T47D (cell line): ENCODE data around the gene EXOC3L2.
"Not testable (repeated sequence)": the region's sequence is repeated elsewhere in the genome, so short reads cannot be mapped to it uniquely, and the experiment has no call there.

Experiments
- DNase-seq, 2 experiments: peaks; one replicate each; pipeline versions ENCODE4 v3.0.0 to v3.0.0-alpha.2; 2011 to 2012; ENCODE audit warnings: low read depth in 1 of 2, low spot score in 1 of 2
- JUND ChIP-seq: IDR thresholded peaks from 2 replicates; pipeline ENCODE4 v1.6.1; 2012; ENCODE audit warnings: low read depth
- in situ Hi-C: cut with HindIII; loops from 2 replicates; pipeline ENCODE4 v1.10.0; 2016; ENCODE audit warnings: low sequenced_read_pairs, low pct_unique_long_range_greater_than_20kb

EXOC3L2 gene

DNA sequence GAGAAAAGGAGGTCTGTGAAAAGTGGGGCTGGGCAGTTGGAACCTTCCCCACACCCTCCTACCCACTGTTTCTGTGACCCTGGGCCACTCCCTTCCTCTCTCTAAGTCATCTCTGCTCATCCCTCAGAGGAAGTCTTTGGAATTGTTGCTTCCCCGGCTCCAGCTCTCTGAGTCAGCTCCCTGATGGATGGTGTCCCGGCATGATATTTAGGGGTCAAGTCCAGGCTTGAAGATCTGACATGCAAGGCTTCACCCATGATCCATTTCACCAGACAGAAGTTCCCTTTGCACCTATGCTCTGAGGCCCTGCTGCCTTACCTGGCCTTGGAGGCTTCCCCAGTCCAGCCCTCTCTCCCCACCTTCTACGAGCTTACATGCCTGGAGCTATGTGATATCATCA lies 13.3 kb downstream of the EXOC3L2 start:
- no peak for TF ChIP-seq JUND
- DNase-seq = no peak
- in situ Hi-C loops = no loop called here

DNA sequence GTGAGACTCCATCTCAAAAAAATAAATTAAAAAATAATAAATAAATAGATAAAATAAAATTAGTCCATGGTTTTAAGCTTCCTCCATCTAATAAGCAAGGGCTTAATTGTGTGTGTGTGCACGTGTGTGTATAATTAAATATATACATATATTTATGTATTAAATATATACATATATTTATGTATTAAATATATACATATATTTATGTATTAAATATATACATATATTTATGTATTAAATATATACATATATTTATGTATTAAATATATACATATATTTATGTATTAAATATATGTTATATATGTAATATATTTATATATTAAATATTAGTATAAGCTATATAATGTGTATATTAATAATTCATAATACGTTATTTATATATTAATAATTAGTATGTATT lies 16.2 kb downstream of the EXOC3L2 start:
- DNase-seq, in situ Hi-C loops: not testable (repeated sequence)

DNA sequence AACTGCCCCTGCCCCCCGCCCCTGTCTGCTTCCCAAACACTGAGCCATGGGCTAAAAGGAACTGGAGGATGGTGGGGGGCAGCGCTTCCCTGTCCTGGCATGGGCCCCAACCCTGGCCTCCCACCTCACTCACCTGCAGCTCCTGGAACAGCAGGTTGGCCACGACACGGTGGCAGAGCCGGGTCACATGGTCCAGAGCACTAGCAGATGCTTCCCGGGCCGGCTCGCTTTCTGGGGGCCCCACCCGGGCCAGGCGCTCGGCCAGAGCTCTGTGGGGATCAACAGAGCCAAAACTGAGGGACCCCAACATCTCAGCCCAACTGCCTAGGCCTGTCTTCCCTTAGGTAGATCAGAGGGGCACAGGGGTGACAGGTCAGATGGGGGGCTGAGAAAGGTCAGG lies 20.6 kb downstream of the EXOC3L2 start:
- in situ Hi-C loops = no loop called here
- no peak for TF ChIP-seq JUND
- no peak for DNase-seq

DNA sequence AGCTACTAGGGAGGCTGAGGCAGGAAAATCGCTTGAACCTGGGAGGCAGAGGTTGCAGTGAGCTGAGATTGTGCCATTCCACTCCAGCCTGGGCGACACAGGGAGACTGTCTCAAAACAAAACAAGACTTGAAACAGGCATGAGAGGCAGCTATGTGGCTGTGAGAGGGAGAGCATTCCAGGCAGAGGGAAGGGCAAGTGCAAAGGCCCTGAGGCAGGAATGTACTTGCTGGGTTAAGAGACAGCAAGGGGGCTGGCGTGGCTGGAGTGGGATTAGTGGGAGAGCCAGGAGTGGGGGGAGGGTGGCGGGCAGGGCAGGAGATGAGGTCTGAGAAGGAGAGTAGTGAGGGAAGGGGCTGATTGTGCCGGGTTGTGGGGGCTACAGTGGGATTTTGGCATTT lies 21.3 kb downstream of the EXOC3L2 start:
- no peak for TF ChIP-seq JUND
- in situ Hi-C loops = no loop called here
- DNase-seq = no peak

DNA sequence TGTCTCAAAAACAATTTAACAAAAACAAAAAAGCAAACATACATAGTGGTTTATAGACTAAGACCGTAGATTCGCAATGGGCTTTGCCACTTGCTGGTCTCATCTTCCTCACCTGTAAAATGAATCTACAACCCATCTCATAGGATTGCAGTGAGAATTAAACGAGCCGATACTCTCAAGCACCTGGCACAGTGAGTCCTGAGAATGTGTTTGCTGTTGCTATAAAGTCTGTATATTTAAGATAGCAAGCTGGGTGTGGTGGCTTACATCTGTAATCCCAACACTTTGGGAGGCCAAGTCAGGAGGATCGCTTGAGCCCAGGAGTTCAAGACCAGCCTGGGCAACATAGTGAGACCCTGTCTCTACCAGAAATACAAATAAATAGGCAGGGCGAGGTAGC lies 22.5 kb downstream of the EXOC3L2 start:
- in situ Hi-C loops = no loop called here
- no peak for DNase-seq
- TF ChIP-seq JUND = no peak

DNA sequence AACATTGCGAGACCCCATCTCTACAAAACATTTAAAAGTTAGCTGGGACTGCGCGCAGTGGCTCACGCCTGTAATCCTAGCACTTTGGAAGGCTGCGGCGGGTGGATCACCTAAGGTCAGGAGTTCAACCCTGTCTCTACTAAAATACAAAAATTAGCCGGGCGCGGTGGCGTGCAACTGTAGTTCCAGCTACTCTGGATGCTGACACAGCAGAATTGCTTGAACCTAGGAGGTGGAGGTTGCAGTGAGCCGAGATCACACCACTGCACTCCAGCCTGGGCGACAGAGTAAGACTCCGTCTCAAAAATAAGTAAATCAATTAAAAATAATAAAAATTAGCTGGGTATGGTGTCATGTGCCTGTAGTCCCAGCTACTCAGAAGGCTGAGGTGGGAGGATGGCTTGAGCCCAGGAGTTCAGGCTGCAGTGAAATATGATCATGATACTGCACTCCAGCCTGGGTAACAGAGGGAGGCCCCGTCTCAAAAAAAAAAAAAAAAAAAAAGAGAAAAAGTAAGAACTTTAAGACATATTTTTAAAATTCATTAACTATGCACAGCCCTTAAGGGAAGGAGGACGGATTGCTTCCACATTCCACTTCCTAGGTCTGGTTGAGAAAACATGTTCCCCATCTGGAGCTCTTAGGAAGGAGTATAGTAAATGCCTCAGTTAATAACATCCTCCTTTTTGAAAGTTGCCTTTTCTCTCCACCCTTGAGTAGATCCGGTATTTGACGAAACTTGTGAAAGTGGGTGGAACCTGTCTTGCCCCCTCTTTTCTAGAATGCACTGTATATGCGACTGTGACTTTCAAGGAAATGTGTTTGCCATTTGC lies 26.1 kb downstream of the EXOC3L2 start:
- no peak for TF ChIP-seq JUND
- in situ Hi-C loops = no loop called here
- no peak for DNase-seq

DNA sequence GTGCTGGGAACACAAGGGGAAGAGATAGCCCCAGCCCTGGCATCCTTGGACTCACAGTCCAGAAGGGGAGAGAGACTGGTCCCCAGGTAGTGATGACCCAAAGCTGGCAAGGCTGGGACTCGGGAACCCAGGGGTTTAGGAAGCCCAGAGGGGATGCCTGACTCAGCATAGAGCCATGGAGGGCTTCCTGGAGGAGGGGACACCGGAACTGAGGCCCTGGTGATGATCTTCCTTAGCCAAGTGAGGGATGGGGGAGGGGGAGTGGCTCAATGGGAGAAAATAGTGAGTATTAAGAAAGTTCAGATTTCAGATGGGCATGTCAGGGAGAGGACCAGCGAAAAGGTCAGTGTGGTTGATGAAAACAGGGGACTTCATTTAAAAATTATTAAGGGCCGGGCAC lies 26.8 kb downstream of the EXOC3L2 start:
- DNase-seq = no peak
- no peak for TF ChIP-seq JUND
- in situ Hi-C loops = no loop called here

DNA sequence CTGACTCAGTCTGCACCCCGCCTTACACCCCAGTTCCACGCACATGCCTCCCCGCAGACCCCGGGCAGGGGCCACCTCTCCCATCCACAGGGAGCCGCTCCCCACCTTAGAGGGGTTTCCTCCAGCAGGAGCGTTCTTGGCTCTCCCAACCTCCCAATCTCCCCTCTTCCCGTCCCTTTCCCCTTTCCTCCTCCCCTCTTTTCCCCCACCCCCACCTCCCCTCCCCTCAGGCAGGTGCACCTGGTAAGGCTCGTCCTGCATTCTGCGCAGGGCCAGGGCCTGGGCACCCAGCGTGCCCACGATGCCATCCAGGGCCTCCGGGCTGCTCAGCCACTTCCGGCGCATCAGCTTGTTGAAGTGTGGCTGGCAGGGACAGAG lies 27.3 kb downstream of the EXOC3L2 start:
- in situ Hi-C loops = no loop called here
- no peak for TF ChIP-seq JUND
- no peak for DNase-seq

DNA sequence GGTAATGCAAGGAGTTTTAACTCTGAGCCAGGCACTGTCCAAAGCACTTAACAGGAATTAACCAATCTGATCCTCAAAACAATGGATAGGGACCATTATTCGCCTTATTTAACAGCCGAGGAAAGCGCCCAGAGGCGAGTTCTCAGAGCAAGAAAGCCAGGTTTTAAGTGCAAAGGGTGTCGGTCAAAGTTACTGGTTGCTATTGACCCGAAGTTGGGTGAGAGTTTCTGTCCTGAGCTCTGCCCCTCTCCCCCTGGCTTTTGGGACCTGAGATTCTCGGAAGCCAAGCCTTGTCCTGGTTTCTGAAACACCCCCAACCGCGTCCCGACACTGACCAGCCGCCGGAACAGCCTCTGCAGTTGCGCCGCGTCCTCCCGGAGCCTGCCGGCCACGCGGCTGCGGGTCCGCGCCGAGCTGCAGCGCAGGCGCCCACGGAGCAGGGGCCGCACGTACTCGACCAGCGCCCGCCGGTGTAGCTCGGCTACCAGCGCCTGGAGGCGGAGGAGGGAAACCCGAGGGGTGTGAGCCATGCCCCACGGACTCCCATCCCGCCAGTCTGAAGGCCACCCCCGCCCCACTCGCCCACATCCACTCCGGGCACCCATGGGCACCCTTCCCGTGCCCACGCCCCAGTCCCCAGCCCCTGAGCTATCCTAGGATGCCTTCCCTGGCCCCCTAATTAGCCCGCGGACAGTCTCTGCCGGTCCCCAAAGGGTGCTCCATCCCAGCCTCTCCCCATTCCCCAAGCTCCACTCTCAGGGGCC lies 27.8 kb downstream of the EXOC3L2 start:
- in situ Hi-C loops = no loop called here
- no peak for DNase-seq
- no peak for TF ChIP-seq JUND

DNA sequence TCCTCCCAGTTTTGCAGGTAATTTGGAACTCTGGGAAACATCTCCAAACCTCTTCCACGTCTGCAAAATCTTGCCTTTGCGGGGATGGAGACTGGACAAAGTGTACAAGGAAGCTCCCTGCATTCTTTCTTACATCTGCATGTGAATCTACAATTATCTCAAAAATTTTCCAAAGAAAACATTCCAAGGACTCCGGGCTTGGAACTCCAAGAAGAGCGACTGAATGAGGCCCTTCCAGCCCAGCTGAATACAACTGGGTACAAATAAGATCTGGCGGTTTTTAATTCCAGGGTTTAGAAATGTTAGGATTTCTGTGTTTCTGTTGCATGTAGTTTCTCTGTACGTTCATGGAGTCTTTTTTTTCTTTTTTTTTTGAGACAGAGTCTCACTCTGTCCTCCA lies 28.5 kb downstream of the EXOC3L2 start:
- DNase-seq = no peak
- in situ Hi-C loops = no loop called here
- TF ChIP-seq JUND = no peak

DNA sequence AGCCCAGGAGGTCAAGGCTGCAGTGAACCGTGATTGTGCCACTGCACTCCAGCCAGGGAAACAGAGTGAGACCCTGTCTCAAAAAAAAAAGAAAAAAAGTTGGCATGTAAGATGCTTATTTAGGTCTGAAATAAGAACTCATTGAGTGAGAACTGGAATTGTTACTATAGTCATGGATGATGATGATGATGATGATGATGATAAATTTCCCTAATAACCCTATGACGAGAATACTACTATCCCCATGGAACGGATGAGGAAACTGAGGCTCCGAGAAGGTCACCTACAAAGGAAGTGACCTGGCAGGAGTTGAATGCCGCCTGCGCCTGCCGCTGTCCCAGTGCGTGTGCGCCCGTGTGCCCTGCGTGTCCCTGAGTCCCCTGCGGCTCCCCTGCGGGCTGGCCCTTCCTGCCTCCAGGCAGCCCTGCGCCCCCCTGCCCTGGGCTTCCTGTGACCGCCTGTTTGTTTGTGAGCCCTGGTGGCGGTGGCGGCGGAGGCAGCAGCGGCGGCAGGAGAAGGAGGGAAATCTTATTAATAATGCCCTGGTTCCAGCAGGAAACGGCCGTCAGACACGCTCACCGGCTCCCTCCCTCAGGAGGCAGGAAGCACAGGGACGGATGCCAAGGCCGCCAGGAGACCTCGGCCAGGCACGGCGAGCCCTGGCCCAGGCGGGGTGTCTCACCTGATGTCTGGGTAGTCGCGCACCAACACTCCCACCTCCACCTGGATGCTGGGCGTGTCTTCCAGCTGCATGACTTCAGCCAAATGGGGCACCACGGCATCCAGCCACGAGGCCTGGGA lies 29.6 kb downstream of the EXOC3L2 start:
- in situ Hi-C loops = no loop called here
- no peak for TF ChIP-seq JUND
- no peak for DNase-seq

DNA sequence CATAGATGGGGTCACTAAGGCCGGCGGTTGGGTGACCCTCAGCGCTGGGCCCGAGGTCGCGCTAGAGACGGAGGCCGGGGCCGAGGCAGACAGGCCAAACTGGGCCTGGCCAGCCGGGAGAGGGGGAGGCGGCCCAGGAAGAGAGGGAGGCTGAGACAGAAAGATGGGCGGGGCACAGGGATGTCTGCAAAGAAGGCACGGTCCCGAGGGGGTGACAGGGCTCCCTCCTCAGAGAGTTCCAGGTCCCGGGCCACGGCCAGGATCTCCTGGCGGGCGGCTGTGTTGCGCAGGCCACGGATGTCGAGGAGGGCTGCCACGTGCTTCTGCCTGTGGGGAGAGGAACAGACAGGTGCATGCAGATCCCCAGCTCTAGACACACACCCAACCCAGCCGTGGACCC lies 32.2 kb downstream of the EXOC3L2 start:
- no peak for TF ChIP-seq JUND
- in situ Hi-C loops = no loop called here
- no peak for DNase-seq
